ENCODE results near the gene CLNS1A. TPM values are rescaled to one million over a fixed set of nuclear protein-coding genes. Genes with fewer than 3 reads are reported as not detected.

Gene CLNS1A
- 100 to 1,000 TPM; 146 to 151 TPM for total RNA-seq
- 201 TPM for polyA plus RNA-seq (2013, experiment 1 of 2)
- polyA plus RNA-seq (2013, experiment 2 of 2) = 165 TPM
- long read RNA-seq, experiment 1, transcript CLNS1A-204 (7 exons, 2,993 nt) = major isoform, 38 of 65 reads
- long read RNA-seq, experiment 1, partial matches to known transcripts = 12 of 65 reads
- long read RNA-seq, experiment 1, other reads (novel, unspliced or antisense) = 14 of 65 reads
- long read RNA-seq, experiment 2, transcript CLNS1A-204 (7 exons, 2,993 nt) = major isoform, 104 of 116 reads
- long read RNA-seq, experiment 2, partial matches to known transcripts = 6 of 116 reads
- long read RNA-seq, experiment 2, other reads (novel, unspliced or antisense) = 3 of 116 reads
- long read RNA-seq, experiment 3, transcript CLNS1A-210 (7 exons, 953 nt) = minor isoform, 6 of 396 reads
- long read RNA-seq, experiment 3, transcript CLNS1A-204 (7 exons, 2,993 nt) = major isoform, 371 of 396 reads
- long read RNA-seq, experiment 3, partial matches to known transcripts = 1 of 396 reads
- long read RNA-seq, experiment 3, other reads (novel, unspliced or antisense) = 14 of 396 reads
- long read RNA-seq, experiment 4, transcript CLNS1A-210 (7 exons, 953 nt) = minor isoform, 6 of 924 reads
- long read RNA-seq, experiment 4, transcript CLNS1A-204 (7 exons, 2,993 nt) = major isoform, 851 of 924 reads
- long read RNA-seq, experiment 4, transcript CLNS1A-202 (6 exons, 1,121 nt) = minor isoform, 17 of 924 reads
- long read RNA-seq, experiment 4, partial matches to known transcripts = 9 of 924 reads
- long read RNA-seq, experiment 4, other reads (novel, unspliced or antisense) = 38 of 924 reads

GRCh38 chr11:77637345-77638165 is at the start of gene CLNS1A:
TSS of gene CLNS1A (minus strand) at chr11:77637794. CDS start at chr11:77637714, 80 bp downstream.
- H3K27ac Mint-ChIP-seq = peak within 1 kb of the TSS; percentile 96
- TF ChIP-seq CTCF (conservative IDR thresholded peaks at IDR 0.05) = no peak
- 0% methylated on average over 15 to 41 of the region's 41 CpGs for WGBS, 2 experiments (ENCODE audit: insufficient coverage in 1 of 2, insufficient read length in 1 of 2)

GRCh38 chr11:77687088-77687487 is 49.5 kb upstream of the CLNS1A start:
- no peaks in the 10 kb centered on the region for H3K4me1 ChIP-seq (ENCODE audit: control insufficient read depth, insufficient read depth, low read length)
- no peak overlapping the region for H3K27ac Mint-ChIP-seq
- no peak overlapping the region for H3K4me3 Mint-ChIP-seq
- peaks cover 66% of the 10 kb centered on the region for H3K36me3 ChIP-seq (ENCODE audit: control insufficient read depth, insufficient read depth, low read length)
- no peak overlapping the region for H3K9ac ChIP-seq (ENCODE audit: extremely low read depth, low read length, poor library complexity, severe bottlenecking)
- DNase-seq = no peak
- no peak overlapping the region for H3K4me3 ChIP-seq (ENCODE audit: low read length)
- H3K27ac ChIP-seq (ENCODE audit: low read depth, low read length) = no peak overlapping the region
- no peaks in the 10 kb centered on the region for H3K4me1 Mint-ChIP-seq
- H3K36me3 Mint-ChIP-seq (ENCODE audit: low read depth) = peaks cover 60% of the 10 kb centered on the region
- H3K9me3 Mint-ChIP-seq = no peaks in the 10 kb centered on the region
- no peaks in the 10 kb centered on the region for H3K27me3 ChIP-seq (ENCODE audit: control insufficient read depth, insufficient read depth, low read length, poor library complexity, severe bottlenecking)
- H3K9me3 ChIP-seq (ENCODE audit: control insufficient read depth, low read length) = no peaks in the 10 kb centered on the region
- H3K27me3 Mint-ChIP-seq (ENCODE audit: insufficient read depth) = no peaks in the 10 kb centered on the region
- TF ChIP-seq CTCF (conservative IDR thresholded peaks at IDR 0.05) = no peak

More at GRCh38 chr11:77637345-77638165, at the start of gene CLNS1A:
- Mint-ChIP-seq H3K9me3 (peaks cover 15% of the 10 kb centered on the region), H3K27me3 (ENCODE audit: insufficient read depth) (peaks cover 3% of the 10 kb centered on the region), H3K36me3 (ENCODE audit: low read depth) (peaks cover 25% of the 10 kb centered on the region), H3K4me3 (peak within 1 kb of the TSS; percentile 88), H3K4me1 (peaks cover 9% of the 10 kb centered on the region)
- Histone ChIP-seq H3K9me3 (ENCODE audit: control insufficient read depth, low read length) (peaks cover 10% of the 10 kb centered on the region), H3K36me3 (ENCODE audit: control insufficient read depth, insufficient read depth, low read length) (peaks cover 18% of the 10 kb centered on the region), H3K4me1 (ENCODE audit: control insufficient read depth, insufficient read depth, low read length) (no peaks in the 10 kb centered on the region), H3K27me3 (ENCODE audit: control insufficient read depth, insufficient read depth, low read length, poor library complexity, severe bottlenecking) (no peaks in the 10 kb centered on the region), H3K4me3 (ENCODE audit: low read length) (peak within 1 kb of the TSS; percentile 96), H3K27ac (ENCODE audit: low read depth, low read length) (peak within 1 kb of the TSS; percentile 86), H3K9ac (ENCODE audit: extremely low read depth, low read length, poor library complexity, severe bottlenecking) (peak within 1 kb of the TSS; percentile 67)
- DNase-seq = peak; percentile 92

- peaks cover 70% of the 10 kb centered on the region for H3K36me3 Mint-ChIP-seq (ENCODE audit: low read depth)
- WGBS, 2 experiments (ENCODE audit: insufficient coverage in 1 of 2, insufficient read length in 1 of 2) = 100% methylated on average over 3 of the region's 3 CpGs; no CpG with 5 or more reads in 1 of the 2 experiments
- no peak for DNase-seq
- Histone ChIP-seq H3K4me1 (ENCODE audit: control insufficient read depth, insufficient read depth, low read length) (no peaks in the 10 kb centered on the region), H3K9ac (ENCODE audit: extremely low read depth, low read length, poor library complexity, severe bottlenecking) (no peak overlapping the region), H3K36me3 (ENCODE audit: control insufficient read depth, insufficient read depth, low read length) (peaks cover 79% of the 10 kb centered on the region), H3K27me3 (ENCODE audit: control insufficient read depth, insufficient read depth, low read length, poor library complexity, severe bottlenecking) (no peaks in the 10 kb centered on the region), H3K4me3 (ENCODE audit: low read length) (no peak overlapping the region), H3K9me3 (ENCODE audit: control insufficient read depth, low read length) (no peaks in the 10 kb centered on the region), H3K27ac (ENCODE audit: low read depth, low read length) (no peak overlapping the region)
- H3K4me3 Mint-ChIP-seq = no peak overlapping the region
- TF ChIP-seq CTCF (conservative IDR thresholded peaks at IDR 0.05) = no peak
- no peaks in the 10 kb centered on the region for H3K4me1 Mint-ChIP-seq
- no peak overlapping the region for H3K27ac Mint-ChIP-seq
- no peaks in the 10 kb centered on the region for H3K9me3 Mint-ChIP-seq
- H3K27me3 Mint-ChIP-seq (ENCODE audit: insufficient read depth) = no peaks in the 10 kb centered on the region
These were observed 39.5 kb upstream of the CLNS1A start for GRCh38 chr11:77677138-77677537.
